Fibroblast of pulmonary artery (primary cell): ENCODE data around the gene KIAA0825.
A peak's percentile ranks its signal among the peaks of the same experiment; 100 is the strongest.

ENCODE experiments used
- DNase-seq: peaks from one replicate; pipeline ENCODE4 v3.0.0-alpha.2; 2010; ENCODE audit warnings: low read depth
- H3K4me3 ChIP-seq: replicated peaks from 2 replicates; pipeline ENCODE4 v1.5.1; 2011; ENCODE audit warnings: low read depth, mild to moderate bottlenecking, control low read depth, low read length, moderate library complexity
- TF ChIP-seq, protein P1 (sequence below): IDR thresholded peaks from 2 replicates; pipeline ENCODE4 v1.5.1; 2011; ENCODE audit warnings: mild to moderate bottlenecking, control low read depth, low read length, inconsistent platforms; ENCODE audit errors: missing control alignments

Gene KIAA0825

DNA sequence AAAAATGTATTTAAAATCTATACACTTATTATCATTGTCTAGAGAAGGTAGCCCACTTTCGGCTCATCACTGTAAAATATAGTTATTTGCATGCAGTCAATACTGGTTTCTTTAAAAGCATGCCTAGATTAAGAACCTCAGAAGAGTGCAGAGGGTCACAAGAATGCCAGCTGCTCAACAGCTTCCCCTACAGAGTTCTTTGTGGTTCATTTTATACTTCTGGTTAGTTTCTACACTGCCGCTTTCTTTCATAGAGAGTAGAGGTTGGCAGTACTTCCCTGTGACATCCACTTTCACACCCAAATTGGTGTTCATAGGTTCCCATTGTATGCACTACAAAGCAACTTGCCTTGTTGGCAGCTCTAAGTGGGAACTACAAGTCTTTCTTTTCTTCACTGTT is 137.3 kb downstream of the KIAA0825 start:
- TF ChIP-seq, protein P1, sequence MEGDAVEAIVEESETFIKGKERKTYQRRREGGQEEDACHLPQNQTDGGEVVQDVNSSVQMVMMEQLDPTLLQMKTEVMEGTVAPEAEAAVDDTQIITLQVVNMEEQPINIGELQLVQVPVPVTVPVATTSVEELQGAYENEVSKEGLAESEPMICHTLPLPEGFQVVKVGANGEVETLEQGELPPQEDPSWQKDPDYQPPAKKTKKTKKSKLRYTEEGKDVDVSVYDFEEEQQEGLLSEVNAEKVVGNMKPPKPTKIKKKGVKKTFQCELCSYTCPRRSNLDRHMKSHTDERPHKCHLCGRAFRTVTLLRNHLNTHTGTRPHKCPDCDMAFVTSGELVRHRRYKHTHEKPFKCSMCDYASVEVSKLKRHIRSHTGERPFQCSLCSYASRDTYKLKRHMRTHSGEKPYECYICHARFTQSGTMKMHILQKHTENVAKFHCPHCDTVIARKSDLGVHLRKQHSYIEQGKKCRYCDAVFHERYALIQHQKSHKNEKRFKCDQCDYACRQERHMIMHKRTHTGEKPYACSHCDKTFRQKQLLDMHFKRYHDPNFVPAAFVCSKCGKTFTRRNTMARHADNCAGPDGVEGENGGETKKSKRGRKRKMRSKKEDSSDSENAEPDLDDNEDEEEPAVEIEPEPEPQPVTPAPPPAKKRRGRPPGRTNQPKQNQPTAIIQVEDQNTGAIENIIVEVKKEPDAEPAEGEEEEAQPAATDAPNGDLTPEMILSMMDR, result no peak
- no peak for DNase-seq
- no peak overlapping the region for H3K4me3 ChIP-seq

- TF ChIP-seq, protein P1, result no peak
Measured at GRCh38 chr5:94480486-94480885, 137.9 kb downstream of the KIAA0825 start.

DNA sequence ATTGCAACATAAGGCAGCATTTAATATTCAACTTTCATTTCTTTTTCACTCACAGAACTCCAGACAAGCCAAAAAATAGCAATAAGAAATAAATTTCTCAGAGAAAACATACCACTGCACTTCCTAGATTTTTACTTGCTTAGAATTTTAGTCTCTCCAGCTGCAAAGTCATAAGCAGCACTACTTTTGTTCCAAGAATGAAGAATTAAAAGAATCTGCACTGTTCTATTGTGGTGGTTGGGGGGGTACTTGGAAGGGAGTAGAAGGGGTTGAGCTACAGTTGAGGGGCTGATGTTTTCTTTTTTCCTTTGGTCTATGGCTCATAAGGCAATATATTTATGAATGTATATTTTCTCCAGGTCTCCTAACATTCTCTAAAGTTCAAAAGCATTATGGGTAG is 144.5 kb downstream of the KIAA0825 start:
- no peak overlapping the region for H3K4me3 ChIP-seq
- DNase-seq, result no peak
- TF ChIP-seq, protein P1, result no peak

More at GRCh38 chr5:94480486-94480885, 137.9 kb downstream of the KIAA0825 start:
- no peak for DNase-seq
- H3K4me3 ChIP-seq, result no peak overlapping the region

DNA sequence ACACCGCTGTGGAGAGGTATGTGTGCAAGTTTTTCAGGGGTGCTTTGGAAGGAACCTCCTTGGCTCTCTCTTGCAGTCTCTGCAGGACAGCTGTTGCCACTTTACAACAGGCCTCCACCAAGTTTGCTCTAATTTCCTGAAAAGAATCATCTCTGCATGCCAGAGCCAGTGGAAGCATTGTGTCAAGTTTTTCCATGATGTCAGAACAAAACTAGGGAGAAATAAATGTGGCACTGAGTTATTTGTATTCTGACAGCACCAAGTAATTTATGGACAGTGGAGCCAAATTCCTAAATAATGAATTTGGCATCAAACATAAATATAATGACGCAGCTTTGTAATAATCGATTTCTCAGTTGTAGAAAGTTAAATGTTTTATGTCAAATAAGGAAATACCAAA is 146.9 kb downstream of the KIAA0825 start:
- no peak overlapping the region for H3K4me3 ChIP-seq
- TF ChIP-seq, protein P1, result no peak
- DNase-seq, result peak; percentile 24

GRCh38 chr5:94470802-94471201 is 147.6 kb downstream of the KIAA0825 start:
- no peak for DNase-seq
- TF ChIP-seq, protein P1, result no peak
- H3K4me3 ChIP-seq, result no peak overlapping the region

- TF ChIP-seq, protein P1, result no peak
- no peak overlapping the region for H3K4me3 ChIP-seq
- peak; percentile 4 for DNase-seq
Measured at GRCh38 chr5:94469894-94470329, 148.5 kb downstream of the KIAA0825 start.
